K562 (cell line): ENCODE measurements around the gene NUP85. TPM values are rescaled to one million over a fixed set of nuclear protein-coding genes. Genes with fewer than 3 reads are reported as not detected.

Experiments used
- GTF3C2 ChIP-seq: IDR thresholded peaks from 3 replicates; pipeline ENCODE4 v1.6.1; 2011; ENCODE audit warnings: borderline replicate concordance, mild to moderate bottlenecking, moderate library complexity; ENCODE audit not compliant: insufficient read length; ENCODE audit errors: extremely low read depth
- JUN ChIP-seq, 2 experiments: sonication (generic) in 1 of 2; formaldehyde crosslinking in 1 of 2; IDR thresholded peaks; 2 replicates each; pipeline versions ENCODE4 v1.6.1 to v1.8.0; 2012 to 2022; ENCODE audit warnings: borderline replicate concordance in 2 of 2, mild to moderate bottlenecking in 2 of 2, improper control_type of control experiment in 1 of 2, low read depth in 1 of 2, low read length in 1 of 2, missing genetic modification reagents in 1 of 2
- KLF16 ChIP-seq: IDR thresholded peaks from 2 replicates; pipeline ENCODE4 v1.6.1; 2016; ENCODE audit warnings: antibody characterized with exemption
- RAD21 ChIP-seq, 2 experiments: fragments of 250-450 bp in 1 of 2; fragments of 450-650 bp in 1 of 2; sonication (Bioruptor Pico) in 1 of 2; formaldehyde crosslinking in 1 of 2; IDR thresholded peaks in 1 of 2; conservative IDR thresholded peaks in 1 of 2; 2 replicates each; pipeline versions ENCODE4 v1.4.0 to v1.8.0; 2020 to 2022; ENCODE audit warnings: mild to moderate bottlenecking in 2 of 2, moderate library complexity in 1 of 2
- REST ChIP-seq, 2 experiments: fragments of 450-650 bp; formaldehyde crosslinking in 1 of 2; IDR thresholded peaks; 2 replicates each; pipeline versions ENCODE4 v1.4.0 to v1.6.1; 2014 to 2020; ENCODE audit warnings: mild to moderate bottlenecking in 2 of 2, borderline replicate concordance in 1 of 2, low read depth in 1 of 2
- SIN3A ChIP-seq, 2 experiments: fragments of 150-350 bp in 1 of 2; IDR thresholded peaks; 2 replicates each; pipeline ENCODE4 v1.6.1; 2011 to 2016; ENCODE audit warnings: borderline replicate concordance in 2 of 2, low read depth in 2 of 2, low read length in 2 of 2, mild to moderate bottlenecking in 2 of 2, moderate library complexity in 2 of 2; ENCODE audit not compliant: control insufficient read depth in 1 of 2
- STAT6 ChIP-seq: sonication (generic); formaldehyde crosslinking; IDR thresholded peaks from 2 replicates; pipeline ENCODE4 v1.8.1; 2023; ENCODE audit warnings: mild to moderate bottlenecking, missing genetic modification reagents
- ZNF436 ChIP-seq: fragments of 250-450, 450-650 bp; sonication (Bioruptor Pico); formaldehyde crosslinking; IDR thresholded peaks from 2 replicates; pipeline ENCODE4 v1.7.0; 2020; ENCODE audit warnings: mild to moderate bottlenecking
- ZNF75A ChIP-seq: fragments of 450-650 bp; formaldehyde crosslinking; IDR thresholded peaks from 2 replicates; pipeline ENCODE4 v1.4.0; 2020; ENCODE audit warnings: mild to moderate bottlenecking
- polyA plus RNA-seq, 8 experiments: library from polyadenylated mRNA; depleted of rRNA in 4 of 8; stranded (reverse) in 5 of 8; unstranded in 3 of 8; fragments of >200 nt; fragmentation: Nextera tagmentation in 2 of 8; fragmentation: Illumina TruSeq in 1 of 8; extraction: Ambion mirVana in 2 of 8; extraction: Trizol in 1 of 8; gene quantifications; 2 replicates each; pipeline versions ENCODE4 v1.2.1 to v1.2.3, GENCODE V29; 2011 to 2014; ENCODE audit warnings: inconsistent platforms in 1 of 8, missing spikeins in 1 of 8
- total RNA-seq, 7 experiments: library from RNA; depleted of rRNA in 6 of 7; stranded (reverse); fragments of >200 nt in 6 of 7; fragmentation: Illumina TruSeq in 2 of 7; extraction: Trizol in 2 of 7; gene quantifications; 2 replicates each; pipeline versions ENCODE4 v1.2.1 to v1.2.3, GENCODE V29; 2011 to 2021; ENCODE audit warnings: low replicate concordance in 1 of 7

NUP85 gene
- total and polyA plus RNA-seq, 9 of the 15 experiments (the other 6 are each of a cell fraction or from before 2014, with no cell fraction given), result 50.2 to 177 (median 110) TPM

GRCh38 chr17:75205037-75205792 is at the start of gene NUP85 (continued):
- peak in 1 of 2 experiments; percentile 72; a peak in 2 of 4 replicates for TF ChIP-seq SIN3A (IDR thresholded peaks at IDR 0.05; ENCODE audit: borderline replicate concordance in 2 of 2, control insufficient read depth in 1 of 2, low read depth in 2 of 2, low read length in 2 of 2)
- TF ChIP-seq REST (IDR thresholded peaks at IDR 0.05; ENCODE audit: borderline replicate concordance), result no peak
- peak; percentile 54; the same call in 1 of the 2 replicates for TF ChIP-seq REST (CRISPR knock-in tag; IDR thresholded peaks at IDR 0.05; ENCODE audit: low read depth)
- TF ChIP-seq RAD21 (CRISPR knock-in tag; conservative IDR thresholded peaks at IDR 0.05 in 1 of 2, IDR thresholded peaks at IDR 0.05 in 1 of 2), result peak in 1 of 2 experiments; percentile 21; a peak in 3 of 4 replicates
- peak; percentile 14; the same call in 1 of the 2 replicates for TF ChIP-seq STAT6 (CRISPR knock-in tag)
- no peak for TF ChIP-seq KLF16
- 0 out of 2 replicates have a peak, but pooled peaks have one; percentile 8 for TF ChIP-seq ZNF436 (CRISPR knock-in tag)
- no peak; the same call in 1 of the 2 replicates for TF ChIP-seq JUN (IDR thresholded peaks at IDR 0.05; ENCODE audit: borderline replicate concordance, low read depth, low read length)
- peak; percentile 69; the same call in 1 of the 2 replicates for TF ChIP-seq JUN (CRISPR knock-in tag; IDR thresholded peaks at IDR 0.05; ENCODE audit: borderline replicate concordance)
- TF ChIP-seq GTF3C2, result peak; percentile 23
- no peak for TF ChIP-seq ZNF75A
